Stomach (tissue), 9 donors: ENCODE measurements around the gene NPTX1. TPM values are rescaled to one million over a fixed set of nuclear protein-coding genes. Genes with fewer than 3 reads are reported as not detected.

ENCODE experiments used
- DNase-seq, 2 donors: peaks; one replicate each; pipeline versions ENCODE4 v3.0.0 to v3.0.0-alpha.2; 2013 to 2019
- H3K27ac ChIP-seq, 5 donors: fragments of 200-600 bp in 4 of 5; sonication (generic) in 4 of 5; one replicate each; pipeline ENCODE4 v1.5.1; 2013 to 2019; ENCODE audit warnings: mild to moderate bottlenecking in 1 of 5, moderate library complexity in 1 of 5
- H3K27me3 ChIP-seq, 3 donors: fragments of 200-600 bp; sonication (generic); one replicate each; pipeline ENCODE4 v1.5.1; 2017 to 2019; ENCODE audit warnings: mixed run types in 1 of 3
- H3K36me3 ChIP-seq, 4 donors: fragments of 200-600 bp; sonication (generic); 1 replicate in 3 of 4; 2 replicates in 1 of 4; pipeline ENCODE4 v1.5.1; 2016 to 2019
- H3K4me1 ChIP-seq, 4 donors: fragments of 200-600 bp; sonication (generic); one replicate each; pipeline ENCODE4 v1.5.1; 2016 to 2019
- H3K4me3 ChIP-seq, 4 donors: fragments of 200-600 bp; sonication (generic) in 3 of 4; one replicate each; pipeline ENCODE4 v1.5.1; 2016 to 2019; ENCODE audit warnings: mild to moderate bottlenecking in 1 of 4
- H3K9me3 ChIP-seq, 4 donors: fragments of 200-600 bp; sonication (generic); one replicate each; pipeline ENCODE4 v1.5.1; 2016 to 2019
- CTCF ChIP-seq, 7 experiments: fragments of 450-650 bp in 4 of 7; fragments of 200-600 bp in 3 of 7; sonication (generic) in 3 of 7; IDR thresholded peaks; one replicate each; pipeline ENCODE4 v1.5.1; 2016 to 2019; ENCODE audit warnings: antibody characterized with exemption in 7 of 7, control low read depth in 2 of 7, mild to moderate bottlenecking in 1 of 7
- EP300 ChIP-seq: sonication (generic); formaldehyde crosslinking; IDR thresholded peaks from one replicate; pipeline ENCODE4 v1.6.1; 2017; ENCODE audit warnings: antibody characterized with exemption
- POLR2A ChIP-seq, 4 donors: fragments of 450-650 bp; IDR thresholded peaks; one replicate each; pipeline ENCODE4 v1.6.1; 2016; ENCODE audit warnings: antibody characterized with exemption in 4 of 4, control low read depth in 2 of 4, mild to moderate bottlenecking in 1 of 4, moderate library complexity in 1 of 4
- POLR2AphosphoS5 ChIP-seq, 3 donors: sonication (generic); formaldehyde crosslinking; IDR thresholded peaks; one replicate each; pipeline ENCODE4 v1.6.1; 2016; ENCODE audit warnings: antibody characterized with exemption in 3 of 3
- WGBS, 5 donors: extraction: QIAGEN DNeasy Blood & Tissue Kit in 3 of 5; methylation state at CpG; one replicate each; pipeline versions ENCODE4 v1.1.5 to v1.1.7; 2013 to 2018; 5-methylcytosine and 5-hydroxymethylcytosine counted together
- intact Hi-C: fragments of 100-400 bp; cut with DNase I; formaldehyde crosslinking; loops from one replicate; pipeline ENCODE4 v1.15.1; 2023; ENCODE audit warnings: low total_unique reads
- polyA plus RNA-seq, 3 donors: library from polyadenylated mRNA; stranded (reverse); fragments of 200-250 nt; gene quantifications; one replicate each; pipeline ENCODE4 v1.2.3, GENCODE V29; 2013
- total RNA-seq, 5 donors: library from RNA; depleted of rRNA; stranded (reverse); fragments of >200 nt; gene quantifications; one replicate each; pipeline versions ENCODE4 v1.1.0 to v1.2.3, GENCODE V29; 2014 to 2016
- donor health status: healthy with polysubstance abuse.
- donor health status: Bipolar disorder and iron deficiency.
- donor health status: healthy.

The NPTX1 gene
- total and polyA plus RNA-seq, 8 donors, result 0.31 to 9.3 (median 2.0) TPM; not detected in 1

- no peaks in the 10 kb centered on the region for H3K9me3 ChIP-seq
- DNase-seq, result no peak
- 84 to 93% (median 89%) methylated on average over 10 to 15 of the region's 15 CpGs for WGBS, 5 donors
- TF ChIP-seq CTCF (IDR thresholded peaks at IDR 0.05) (no peak), POLR2A (IDR thresholded peaks at IDR 0.05) (no peak), EP300 (no peak), POLR2AphosphoS5 (IDR thresholded peaks at IDR 0.05) (no peak)
- peaks cover 0 to 9% (median 9%) of the 10 kb centered on the region in 4 donors for H3K4me1 ChIP-seq
- H3K27me3 ChIP-seq, result no peaks in the 10 kb centered on the region
- intact Hi-C loops, result loop anchor here (5.0 kb wide), 1 partner anchor 142 kb away; no protein-coding TSS in a partner anchor
- no peak overlapping the region for H3K27ac ChIP-seq
- H3K36me3 ChIP-seq, result peaks cover 0 to 39% (median 21%) of the 10 kb centered on the region in 4 donors
- no peak overlapping the region for H3K4me3 ChIP-seq
These were observed 45.8 kb downstream of the NPTX1 start for GRCh38 chr17:80430446-80431245.

GRCh38 chr17:80429356-80430275 lies 46.8 kb downstream of the NPTX1 start:
- WGBS, 5 donors, result 90 to 96% (median 95%) methylated on average over 30 to 33 of the region's 33 CpGs
- no peak for TF ChIP-seq POLR2A (IDR thresholded peaks at IDR 0.05)
- no peak for TF ChIP-seq POLR2AphosphoS5 (IDR thresholded peaks at IDR 0.05)
- no peak for TF ChIP-seq CTCF (IDR thresholded peaks at IDR 0.05)
- no peak for TF ChIP-seq EP300
- Histone ChIP-seq H3K9me3 (no peaks in the 10 kb centered on the region), H3K27me3 (no peaks in the 10 kb centered on the region), H3K4me1 (peaks cover 0 to 9% (median 9%) of the 10 kb centered on the region in 4 donors), H3K36me3 (peaks cover 0 to 39% (median 21%) of the 10 kb centered on the region in 4 donors), H3K27ac (no peak overlapping the region), H3K4me3 (no peak overlapping the region)
- DNase-seq, result no peak
- intact Hi-C loops, result loop anchor here (5.0 kb wide), 2 partner anchors 143 to 553 kb away; no protein-coding TSS in a partner anchor

- H3K27me3 ChIP-seq, result no peaks in the 10 kb centered on the region
- intact Hi-C loops, result loop anchor here (5.0 kb wide), 1 partner anchor 554 kb away; no protein-coding TSS in a partner anchor
These were observed 47.6 kb downstream of the NPTX1 start for GRCh38 chr17:80428796-80429195.

More at GRCh38 chr17:80428796-80429195, 47.6 kb downstream of the NPTX1 start:
- H3K4me3 ChIP-seq, result no peak overlapping the region
- H3K4me1 ChIP-seq, result peaks cover 0 to 9% (median 9%) of the 10 kb centered on the region in 4 donors
- no peaks in the 10 kb centered on the region for H3K9me3 ChIP-seq
- no peak for TF ChIP-seq EP300
- TF ChIP-seq POLR2AphosphoS5 (IDR thresholded peaks at IDR 0.05), result no peak
- TF ChIP-seq POLR2A (IDR thresholded peaks at IDR 0.05), result no peak
- no peak for TF ChIP-seq CTCF (IDR thresholded peaks at IDR 0.05)
- WGBS, 5 donors, result 83 to 86% (median 86%) methylated on average over 10 to 11 of the region's 11 CpGs
- peaks cover 0 to 39% (median 21%) of the 10 kb centered on the region in 4 donors for H3K36me3 ChIP-seq
- DNase-seq, result no peak
- no peak overlapping the region for H3K27ac ChIP-seq
